Tongue (tissue), 2 donors: ENCODE results near the gene FOXC1. TPM values are rescaled to one million over a fixed set of nuclear protein-coding genes. Genes with fewer than 3 reads are reported as not detected.
A peak's percentile ranks its signal among the peaks of the same experiment; 100 is the strongest.

Experiments used
- DNase-seq: peaks from one replicate; pipeline ENCODE4 v3.0.0-alpha.2; 2015
- total RNA-seq: library from RNA; depleted of rRNA; stranded (reverse); fragments of >200 nt; gene quantifications from one replicate; pipeline ENCODE4 v1.2.3, GENCODE V29; 2014

FOXC1 gene
- total RNA-seq, 1 donor from 2014 or later = 9.1 TPM

GRCh38 chr6:1612299-1612973 lies 2.7 kb downstream of the FOXC1 start:
- no peak for DNase-seq

DNA sequence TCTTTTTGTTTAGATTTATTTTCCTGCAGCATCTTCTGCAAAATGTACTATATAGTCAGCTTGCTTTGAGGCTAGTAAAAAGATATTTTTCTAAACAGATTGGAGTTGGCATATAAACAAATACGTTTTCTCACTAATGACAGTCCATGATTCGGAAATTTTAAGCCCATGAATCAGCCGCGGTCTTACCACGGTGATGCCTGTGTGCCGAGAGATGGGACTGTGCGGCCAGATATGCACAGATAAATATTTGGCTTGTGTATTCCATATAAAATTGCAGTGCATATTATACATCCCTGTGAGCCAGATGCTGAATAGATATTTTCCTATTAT lies 3.2 kb downstream of the FOXC1 start:
- peak; percentile 53 for DNase-seq

DNA sequence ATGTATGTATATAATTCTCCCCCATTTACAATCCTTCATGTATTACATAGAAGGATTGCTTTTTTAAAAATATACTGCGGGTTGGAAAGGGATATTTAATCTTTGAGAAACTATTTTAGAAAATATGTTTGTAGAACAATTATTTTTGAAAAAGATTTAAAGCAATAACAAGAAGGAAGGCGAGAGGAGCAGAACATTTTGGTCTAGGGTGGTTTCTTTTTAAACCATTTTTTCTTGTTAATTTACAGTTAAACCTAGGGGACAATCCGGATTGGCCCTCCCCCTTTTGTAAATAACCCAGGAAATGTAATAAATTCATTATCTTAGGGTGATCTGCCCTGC lies 3.6 kb downstream of the FOXC1 start:
- peak; percentile 40 for DNase-seq

DNA sequence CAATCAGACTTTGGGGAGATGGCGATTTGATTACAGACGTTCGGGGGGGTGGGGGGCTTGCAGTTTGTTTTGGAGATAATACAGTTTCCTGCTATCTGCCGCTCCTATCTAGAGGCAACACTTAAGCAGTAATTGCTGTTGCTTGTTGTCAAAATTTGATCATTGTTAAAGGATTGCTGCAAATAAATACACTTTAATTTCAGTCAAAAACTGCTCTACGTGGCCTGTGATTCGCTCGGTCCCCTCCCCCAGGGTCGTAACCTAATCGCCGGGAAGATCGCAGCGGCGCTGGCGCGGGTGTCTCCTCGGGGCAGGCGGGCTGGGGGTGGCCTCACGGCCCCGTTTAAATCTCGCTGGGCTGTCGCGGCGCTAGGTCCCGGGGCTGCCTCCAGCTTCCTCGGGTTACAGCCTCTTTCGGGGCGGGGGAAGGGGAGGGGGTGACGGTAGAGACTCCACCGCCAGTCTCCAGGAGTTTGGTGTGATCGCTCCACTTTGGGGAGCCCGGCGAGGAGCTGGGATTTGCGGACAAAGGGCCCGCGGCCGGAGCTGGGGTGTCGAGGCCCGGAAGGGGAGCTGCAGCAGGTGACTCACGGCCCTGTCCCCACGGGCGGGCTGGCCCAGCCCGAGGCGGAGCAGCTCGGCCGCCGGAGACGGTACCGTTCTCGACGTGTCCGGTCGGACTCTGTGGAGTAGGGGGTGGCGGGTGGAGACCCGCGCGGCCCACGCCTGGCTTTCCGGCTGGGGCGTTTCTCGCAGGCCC lies 4.2 kb downstream of the FOXC1 start:
- DNase-seq = peak; percentile 58

DNA sequence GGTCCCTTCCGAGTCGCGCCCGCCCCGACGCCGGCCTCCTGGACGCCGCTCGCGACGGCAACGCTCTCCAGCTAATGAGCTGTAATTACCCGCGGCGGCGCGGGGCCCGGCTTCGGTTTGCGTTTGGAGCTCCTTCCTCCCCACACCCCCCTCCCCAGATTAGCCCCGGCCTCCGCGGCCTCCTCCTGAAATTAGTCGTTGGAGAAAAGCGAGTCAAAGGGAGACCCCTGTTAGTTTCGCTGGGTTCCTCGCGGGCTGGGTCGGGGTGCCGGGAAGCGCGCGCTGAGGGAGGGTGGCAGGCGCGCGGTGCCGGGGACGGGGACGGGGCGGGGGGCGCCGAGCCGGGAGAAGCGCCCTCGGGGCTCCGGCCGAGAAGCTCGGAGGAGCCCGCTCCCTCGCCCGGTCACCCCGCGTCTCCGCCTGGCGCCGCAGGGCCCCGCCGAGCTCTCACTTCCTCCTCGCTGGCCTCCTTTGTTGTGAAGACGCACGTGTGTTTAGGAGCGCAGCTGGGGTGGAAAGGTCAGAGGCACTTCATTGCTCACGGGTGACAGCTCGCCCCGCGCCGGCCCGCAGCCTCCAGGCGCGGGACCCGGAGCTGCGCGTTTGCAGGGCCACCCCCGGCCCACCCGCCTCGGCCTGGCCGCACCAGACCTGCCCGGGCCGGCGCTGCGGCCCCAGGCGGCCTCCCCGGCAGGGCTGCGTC lies 4.9 kb downstream of the FOXC1 start:
- DNase-seq = peak; percentile 24

- no peak for DNase-seq
These were observed 5.6 kb downstream of the FOXC1 start for GRCh38 chr6:1615151-1615852.

- DNase-seq = peak; percentile 24
These were observed 6.2 kb downstream of the FOXC1 start for GRCh38 chr6:1615853-1616420.

DNA sequence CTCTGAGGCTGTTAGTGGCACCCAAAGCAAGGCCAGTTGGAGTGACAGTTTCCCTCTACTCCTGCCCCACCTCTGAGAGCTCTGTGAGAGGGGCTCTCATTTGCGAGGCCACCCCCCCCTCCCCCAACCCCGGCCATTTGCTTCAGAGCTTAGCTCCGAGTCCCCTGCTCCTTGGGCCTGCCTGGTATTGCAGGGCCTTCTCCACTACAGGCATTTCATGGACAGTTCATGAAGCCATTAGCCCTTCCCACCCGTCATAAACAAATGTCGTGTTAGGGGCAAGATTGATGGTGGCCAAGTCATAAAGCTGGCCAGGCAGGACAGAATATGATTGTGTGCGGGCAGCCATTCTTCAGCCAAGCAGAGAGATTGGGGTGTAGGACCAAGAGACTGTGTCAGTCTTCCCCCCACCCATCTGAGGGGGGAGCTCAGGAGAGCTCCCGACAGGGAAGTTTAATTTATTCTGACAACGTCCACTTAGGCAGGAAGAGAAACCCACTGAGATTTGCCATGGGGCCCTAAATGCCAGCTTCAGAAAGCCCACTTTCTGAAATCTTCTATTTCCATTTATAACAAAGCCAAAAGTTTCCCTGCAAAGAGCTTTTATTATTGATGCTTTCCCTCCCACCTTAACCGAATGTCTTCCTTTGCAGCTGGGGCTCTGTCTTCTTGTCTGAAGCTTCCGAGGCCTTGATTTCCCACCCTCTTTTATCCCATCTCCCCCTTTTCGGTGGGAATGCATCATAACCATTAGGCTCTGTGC lies 7.2 kb downstream of the FOXC1 start:
- DNase-seq = no peak

GRCh38 chr6:1617466-1618310 lies 8.0 kb downstream of the FOXC1 start:
- peak; percentile 25 for DNase-seq

DNA sequence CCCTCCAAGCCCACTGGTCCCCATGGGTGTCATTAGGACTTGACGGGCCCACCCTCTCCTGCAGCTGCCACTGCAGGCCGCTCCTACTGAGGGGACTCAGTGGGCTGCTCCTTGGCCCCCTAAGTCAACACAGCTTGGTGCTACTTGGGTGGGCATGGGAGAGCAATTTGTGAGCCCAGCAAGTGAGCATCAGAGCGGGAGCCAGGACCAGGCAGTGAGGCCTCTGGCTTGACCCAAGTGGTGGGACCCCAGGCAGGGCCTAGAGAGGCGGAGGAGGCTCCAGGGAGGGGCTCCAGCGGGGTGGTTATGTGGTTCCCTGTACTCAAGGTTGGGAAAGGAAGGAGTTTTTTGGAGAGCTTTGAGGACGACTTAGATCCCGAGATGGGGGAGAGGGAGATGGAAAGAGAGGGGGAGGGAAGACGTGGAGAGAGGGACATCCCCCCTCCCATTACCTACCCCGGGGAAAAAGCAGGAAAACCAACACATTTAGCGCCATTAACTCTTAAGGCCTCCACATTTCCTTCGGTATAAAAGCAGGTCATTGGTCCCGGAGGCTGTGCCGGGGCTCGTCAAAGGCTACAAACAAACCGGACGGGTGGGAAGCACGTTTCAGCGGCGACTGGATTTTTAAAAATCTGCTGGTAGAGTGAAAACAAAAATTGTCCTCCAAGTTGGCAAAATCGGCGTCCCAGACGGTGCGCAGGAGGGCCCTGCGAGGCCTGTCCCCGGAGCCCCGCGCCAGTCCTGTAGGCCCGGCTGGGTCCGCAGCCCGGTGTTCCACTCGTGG lies 8.8 kb downstream of the FOXC1 start:
- peak; percentile 26 for DNase-seq

DNA sequence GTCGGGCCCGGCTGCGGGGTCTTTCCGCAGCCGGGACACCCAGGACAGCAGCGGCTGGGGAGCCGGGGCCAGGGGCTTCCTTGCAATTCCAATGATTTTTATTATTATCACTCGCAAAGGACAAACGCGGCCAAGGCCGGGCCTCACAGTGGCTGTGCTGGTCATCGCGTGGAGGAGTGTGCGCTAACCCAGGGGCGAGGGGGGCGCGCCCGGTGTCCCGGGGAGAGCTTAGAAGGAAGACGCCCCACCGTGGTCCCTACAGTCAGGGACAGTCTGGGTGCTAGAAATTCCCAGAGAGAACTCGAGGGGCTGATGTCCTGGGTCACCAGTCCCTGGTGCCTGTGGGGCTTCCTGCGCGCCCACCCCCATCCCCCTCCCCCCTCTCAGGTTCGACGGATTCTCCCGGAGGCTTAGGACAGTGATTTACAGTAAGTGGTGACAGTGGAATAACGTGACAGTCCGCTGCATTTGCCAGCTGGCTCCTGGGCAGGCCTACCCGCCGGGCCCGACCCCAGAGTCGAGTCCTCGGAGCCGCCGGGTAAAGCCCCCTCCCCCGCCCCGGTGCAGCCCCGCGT lies 9.5 kb downstream of the FOXC1 start:
- DNase-seq = no peak

GRCh38 chr6:1619673-1620503 lies 10.2 kb downstream of the FOXC1 start:
- peak; percentile 22 for DNase-seq

DNA sequence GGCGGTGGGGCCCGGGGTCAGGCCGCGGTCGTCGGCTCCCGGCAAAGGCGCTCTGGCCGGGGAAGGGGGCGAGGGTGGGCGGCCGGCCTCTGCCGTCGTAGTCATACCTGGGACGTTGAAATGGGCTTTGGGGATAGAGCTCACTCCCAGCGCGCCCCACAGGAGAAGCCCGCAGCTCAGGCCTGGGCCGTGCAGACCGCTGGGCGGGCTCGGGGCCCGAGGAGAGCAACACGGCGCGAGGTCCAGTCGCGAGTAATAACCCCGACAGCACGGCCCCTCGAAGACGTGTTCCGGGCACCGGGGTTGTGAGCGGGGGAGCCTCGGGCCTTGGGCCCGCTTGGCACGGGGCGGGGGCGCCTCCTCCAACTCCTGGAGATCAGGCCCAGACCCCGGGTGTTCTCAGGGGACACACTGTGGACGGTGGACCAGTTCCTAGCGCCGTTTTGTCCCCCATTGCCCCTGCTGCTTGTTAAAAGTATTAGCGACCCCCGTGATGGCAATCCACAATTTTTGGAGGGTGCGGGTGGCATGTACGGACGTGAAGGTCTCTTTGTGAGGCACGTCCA lies 10.9 kb downstream of the FOXC1 start:
- no peak for DNase-seq

GRCh38 chr6:1621070-1621701 lies 11.5 kb downstream of the FOXC1 start:
- no peak for DNase-seq

GRCh38 chr6:1622220-1622850 lies 12.6 kb downstream of the FOXC1 start:
- peak; percentile 43 for DNase-seq

- no peak for DNase-seq
These were observed 13.4 kb downstream of the FOXC1 start for GRCh38 chr6:1622851-1623768.
